KMS-11 (cell line): ENCODE data around the gene JAKMIP1.

ENCODE experiments used
- H2AFZ ChIP-seq: fragments of 200-600 bp; sonication (generic); 2 replicates; pipeline ENCODE4 v1.6.1; 2016; ENCODE audit warnings: antibody characterized with exemption, mixed run types, low read depth
- H3K27ac ChIP-seq: fragments of 200-600 bp; sonication (generic); 2 replicates; pipeline ENCODE4 v1.6.1; 2016; ENCODE audit warnings: mild to moderate bottlenecking, mixed run types
- H3K27me3 ChIP-seq: fragments of 200-600 bp; sonication (generic); 2 replicates; pipeline ENCODE4 v1.6.1; 2017; ENCODE audit warnings: mild to moderate bottlenecking, low read depth, mixed run types, moderate library complexity; ENCODE audit not compliant: insufficient read depth
- H3K36me3 ChIP-seq: fragments of 200-600 bp; sonication (generic); 2 replicates; pipeline ENCODE4 v1.6.1; 2017; ENCODE audit warnings: mild to moderate bottlenecking, mixed run types; ENCODE audit not compliant: insufficient read depth
- H3K4me1 ChIP-seq: fragments of 200-600 bp; sonication (generic); 2 replicates; pipeline ENCODE4 v1.6.1; 2016; ENCODE audit warnings: mild to moderate bottlenecking, low read depth, mixed run types; ENCODE audit not compliant: poor library complexity, severe bottlenecking
- H3K4me2 ChIP-seq: fragments of 200-600 bp; sonication (generic); 2 replicates; pipeline ENCODE4 v1.7.0; 2016; ENCODE audit warnings: mild to moderate bottlenecking, mixed run types
- H3K4me3 ChIP-seq: fragments of 200-600 bp; sonication (generic); IDR thresholded peaks from 2 replicates; pipeline ENCODE4 v1.6.1; 2017; ENCODE audit warnings: low read depth, low read length, mixed read lengths; ENCODE audit not compliant: insufficient read depth
- H3K79me2 ChIP-seq: fragments of 200-600 bp; sonication (generic); 2 replicates; pipeline ENCODE4 v1.6.1; 2016; ENCODE audit warnings: low read depth, mixed run types; ENCODE audit not compliant: insufficient read depth
- H3K9ac ChIP-seq: fragments of 200-600 bp; sonication (generic); 2 replicates; pipeline ENCODE4 v1.6.1; 2016; ENCODE audit warnings: mild to moderate bottlenecking, mixed run types
- H4K20me1 ChIP-seq: fragments of 200-600 bp; sonication (generic); 2 replicates; pipeline ENCODE4 v1.6.1; 2016; ENCODE audit warnings: mild to moderate bottlenecking, mixed run types; ENCODE audit not compliant: insufficient read depth
- TF ChIP-seq, protein P1 (sequence below): fragments of 200-600 bp; sonication (generic); conservative IDR thresholded peaks from 2 replicates; pipeline ENCODE4 v1.6.1; 2017; ENCODE audit warnings: low read depth, mild to moderate bottlenecking, antibody characterized with exemption, low read length, moderate library complexity, mixed read lengths

The JAKMIP1 gene

DNA sequence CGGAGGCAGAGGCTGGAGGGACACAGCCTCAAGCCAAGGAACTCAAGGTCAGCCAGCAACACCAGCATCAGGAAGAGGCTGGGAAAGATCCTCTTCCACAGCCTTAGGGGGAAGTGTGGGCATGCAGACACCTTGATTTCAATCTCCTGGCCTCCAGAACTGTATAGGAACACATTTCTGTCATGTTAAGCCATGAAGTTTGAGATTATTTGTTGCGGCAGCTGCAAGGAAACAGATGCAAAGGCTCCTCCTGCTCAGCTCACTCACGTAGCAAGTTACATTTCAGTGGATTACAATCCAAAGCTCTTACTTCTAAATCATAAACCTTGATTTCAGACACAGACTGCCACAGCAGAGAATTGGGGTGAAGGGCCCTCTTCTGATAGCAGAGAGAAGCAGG is 113.5 kb downstream of the JAKMIP1 start:
- H3K4me3 ChIP-seq: no peak overlapping the region
- no peaks in the 10 kb centered on the region for H3K4me1 ChIP-seq
- H3K4me2 ChIP-seq: no peak overlapping the region
- H3K9ac ChIP-seq: no peak overlapping the region
- H4K20me1 ChIP-seq: no peaks in the 10 kb centered on the region
- H3K27me3 ChIP-seq: no peaks in the 10 kb centered on the region
- H2AFZ ChIP-seq: no peak overlapping the region
- H3K36me3 ChIP-seq: no peaks in the 10 kb centered on the region
- TF ChIP-seq, protein P1, sequence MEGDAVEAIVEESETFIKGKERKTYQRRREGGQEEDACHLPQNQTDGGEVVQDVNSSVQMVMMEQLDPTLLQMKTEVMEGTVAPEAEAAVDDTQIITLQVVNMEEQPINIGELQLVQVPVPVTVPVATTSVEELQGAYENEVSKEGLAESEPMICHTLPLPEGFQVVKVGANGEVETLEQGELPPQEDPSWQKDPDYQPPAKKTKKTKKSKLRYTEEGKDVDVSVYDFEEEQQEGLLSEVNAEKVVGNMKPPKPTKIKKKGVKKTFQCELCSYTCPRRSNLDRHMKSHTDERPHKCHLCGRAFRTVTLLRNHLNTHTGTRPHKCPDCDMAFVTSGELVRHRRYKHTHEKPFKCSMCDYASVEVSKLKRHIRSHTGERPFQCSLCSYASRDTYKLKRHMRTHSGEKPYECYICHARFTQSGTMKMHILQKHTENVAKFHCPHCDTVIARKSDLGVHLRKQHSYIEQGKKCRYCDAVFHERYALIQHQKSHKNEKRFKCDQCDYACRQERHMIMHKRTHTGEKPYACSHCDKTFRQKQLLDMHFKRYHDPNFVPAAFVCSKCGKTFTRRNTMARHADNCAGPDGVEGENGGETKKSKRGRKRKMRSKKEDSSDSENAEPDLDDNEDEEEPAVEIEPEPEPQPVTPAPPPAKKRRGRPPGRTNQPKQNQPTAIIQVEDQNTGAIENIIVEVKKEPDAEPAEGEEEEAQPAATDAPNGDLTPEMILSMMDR: no peak
- H3K27ac ChIP-seq: no peak overlapping the region
- H3K79me2 ChIP-seq: no peaks in the 10 kb centered on the region

DNA sequence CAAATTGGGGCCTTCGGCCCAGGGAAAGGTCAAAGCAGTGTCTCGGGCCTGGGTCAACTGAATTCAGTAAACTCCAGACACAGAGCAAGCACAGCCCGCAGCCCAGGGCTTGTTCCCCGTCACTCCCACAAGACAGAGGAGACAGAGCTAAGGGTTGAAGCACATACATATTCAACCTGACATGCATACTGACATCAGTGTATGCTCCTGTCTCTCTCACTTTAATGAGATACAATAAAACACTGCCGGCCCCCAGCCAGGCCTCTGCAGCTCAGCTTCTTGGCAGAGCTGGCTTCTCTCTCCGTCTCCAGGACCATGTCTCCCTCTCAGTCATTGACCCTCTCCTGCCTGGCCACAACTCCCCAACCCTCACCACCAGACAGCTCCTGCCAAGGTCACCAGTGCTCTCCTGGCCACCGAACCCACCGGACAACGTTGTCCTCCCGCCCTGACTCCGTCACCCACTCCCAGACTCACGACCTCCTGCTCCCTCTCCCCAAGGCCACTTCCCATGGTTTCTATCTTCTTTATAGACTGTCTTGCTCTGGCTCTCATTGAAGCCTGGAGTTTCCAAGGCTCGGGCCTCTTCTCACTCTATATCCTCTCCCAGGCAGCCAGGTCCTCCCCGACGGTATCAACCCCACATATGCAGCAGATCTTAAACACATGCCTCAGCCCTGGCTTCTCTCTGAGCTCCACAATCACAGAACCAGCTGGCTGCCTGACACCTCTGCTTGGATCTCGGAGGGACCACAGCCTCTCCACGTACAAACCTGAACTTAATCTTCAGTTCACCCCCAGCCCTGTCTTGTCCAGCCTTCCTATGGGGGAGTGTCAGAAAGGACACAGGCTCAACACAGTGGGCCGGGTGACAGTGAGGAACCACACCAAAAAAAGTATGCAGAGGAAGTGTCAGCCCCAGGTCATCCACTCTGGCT is 114.4 kb downstream of the JAKMIP1 start:
- H3K79me2 ChIP-seq: no peaks in the 10 kb centered on the region
- no peaks in the 10 kb centered on the region for H3K27me3 ChIP-seq
- no peaks in the 10 kb centered on the region for H3K36me3 ChIP-seq
- no peaks in the 10 kb centered on the region for H3K4me1 ChIP-seq
- no peaks in the 10 kb centered on the region for H4K20me1 ChIP-seq
- no peak overlapping the region for H2AFZ ChIP-seq
- H3K27ac ChIP-seq: no peak overlapping the region
- H3K9ac ChIP-seq: no peak overlapping the region
- TF ChIP-seq, protein P1: no peak
- no peak overlapping the region for H3K4me3 ChIP-seq
- H3K4me2 ChIP-seq: no peak overlapping the region

DNA sequence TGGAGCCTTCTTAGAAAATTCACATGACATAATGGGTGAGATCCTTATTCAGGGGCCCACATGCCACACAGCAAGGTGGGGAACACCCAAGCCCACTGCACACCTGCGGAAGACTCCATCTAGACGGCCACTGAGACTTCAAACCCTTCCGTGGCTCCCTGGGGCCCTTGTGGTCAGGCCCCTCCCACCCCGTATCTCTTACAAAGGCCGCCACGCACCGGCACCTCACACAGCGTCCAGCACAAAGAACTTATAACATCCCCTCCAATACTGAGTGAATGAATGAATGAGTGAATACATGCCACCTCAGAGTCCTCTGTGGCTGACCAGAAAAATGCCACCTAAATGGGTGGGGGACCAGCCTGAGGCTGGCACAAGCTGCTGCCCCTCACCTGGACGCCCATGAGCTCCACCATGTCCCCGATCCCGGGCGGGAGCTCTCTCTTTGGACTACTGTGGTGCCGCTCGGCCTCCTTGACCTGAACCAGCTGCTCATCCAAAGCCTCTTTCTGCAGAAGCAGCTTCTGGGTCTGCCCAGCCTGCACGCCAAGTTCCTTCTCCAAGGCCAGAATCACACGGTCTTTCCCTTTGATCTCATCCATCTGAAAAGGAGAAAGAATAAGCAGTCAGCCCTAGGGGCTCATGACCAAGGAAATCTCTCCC is 115.2 kb downstream of the JAKMIP1 start:
- no peaks in the 10 kb centered on the region for H3K36me3 ChIP-seq
- no peak overlapping the region for H3K27ac ChIP-seq
- H3K27me3 ChIP-seq: no peaks in the 10 kb centered on the region
- no peak overlapping the region for H3K4me2 ChIP-seq
- no peak overlapping the region for H2AFZ ChIP-seq
- H3K4me3 ChIP-seq: no peak overlapping the region
- no peak overlapping the region for H3K9ac ChIP-seq
- TF ChIP-seq, protein P1: no peak
- H3K4me1 ChIP-seq: no peaks in the 10 kb centered on the region
- no peaks in the 10 kb centered on the region for H4K20me1 ChIP-seq
- no peaks in the 10 kb centered on the region for H3K79me2 ChIP-seq

DNA sequence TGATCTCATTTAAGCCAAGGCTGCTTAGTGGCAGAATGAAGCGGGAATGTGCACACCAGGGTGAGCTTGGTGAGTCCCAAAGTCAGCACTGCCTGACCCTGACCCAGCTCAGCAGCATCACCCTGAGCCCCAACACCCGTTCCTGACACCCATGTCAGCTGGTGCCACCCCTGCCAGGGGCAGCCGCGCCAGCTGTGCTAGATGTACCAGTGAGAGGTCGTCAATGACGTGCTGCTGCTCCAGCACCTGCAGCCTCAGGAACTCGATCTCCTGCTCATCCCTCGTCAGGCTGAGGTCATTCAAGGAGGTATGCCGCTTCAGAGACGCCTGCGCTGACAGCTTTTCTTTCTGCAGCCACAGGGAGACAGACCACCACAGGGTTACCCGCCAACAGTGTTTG is 120.4 kb downstream of the JAKMIP1 start:
- H3K9ac ChIP-seq: no peak overlapping the region
- H3K27ac ChIP-seq: no peak overlapping the region
- no peaks in the 10 kb centered on the region for H3K79me2 ChIP-seq
- no peak overlapping the region for H3K4me2 ChIP-seq
- TF ChIP-seq, protein P1: no peak
- H3K4me3 ChIP-seq: no peak overlapping the region
- no peaks in the 10 kb centered on the region for H3K27me3 ChIP-seq
- H2AFZ ChIP-seq: no peak overlapping the region
- H4K20me1 ChIP-seq: no peaks in the 10 kb centered on the region
- H3K4me1 ChIP-seq: no peaks in the 10 kb centered on the region
- H3K36me3 ChIP-seq: no peaks in the 10 kb centered on the region
